GM23248 (cell line): ENCODE results near the gene LAMA3. TPM values are rescaled to one million over a fixed set of nuclear protein-coding genes. Genes with fewer than 3 reads are reported as not detected.

Experiments
- DNase-seq: peaks from one replicate; pipeline ENCODE4 v3.0.0-alpha.2; 2015
- H2AFZ ChIP-seq: fragments of 200-600 bp; sonication (generic); 2 replicates; pipeline ENCODE4 v1.6.1; 2016; ENCODE audit warnings: antibody characterized with exemption
- H3F3A ChIP-seq: fragments of 200-600 bp; sonication (generic); 2 replicates; pipeline ENCODE4 v1.6.1; 2016; ENCODE audit warnings: mild to moderate bottlenecking, antibody characterized with exemption, mixed run types; ENCODE audit not compliant: insufficient read depth
- H3K27ac ChIP-seq: fragments of 200-600 bp; sonication (generic); 2 replicates; pipeline ENCODE4 v1.5.1; 2016; ENCODE audit warnings: mild to moderate bottlenecking
- H3K27me3 ChIP-seq: fragments of 200-600 bp; sonication (generic); replicated peaks from 2 replicates; pipeline ENCODE4 v1.6.1; 2016; ENCODE audit warnings: mild to moderate bottlenecking; ENCODE audit not compliant: insufficient read depth
- H3K36me3 ChIP-seq: fragments of 200-600 bp; sonication (generic); 2 replicates; pipeline ENCODE4 v1.6.1; 2016; ENCODE audit warnings: low read depth, mild to moderate bottlenecking
- H3K4me1 ChIP-seq: fragments of 200-600 bp; sonication (generic); 2 replicates; pipeline ENCODE4 v1.6.1; 2016; ENCODE audit warnings: mild to moderate bottlenecking; ENCODE audit not compliant: insufficient read depth
- H3K4me2 ChIP-seq: fragments of 200-600 bp; sonication (generic); one replicate; pipeline ENCODE4 v1.6.1; 2016; ENCODE audit warnings: mild to moderate bottlenecking; ENCODE audit not compliant: unreplicated experiment
- H3K4me3 ChIP-seq: fragments of 200-600 bp; sonication (generic); 2 replicates; pipeline ENCODE4 v1.5.1; 2016; ENCODE audit warnings: mild to moderate bottlenecking
- H3K79me2 ChIP-seq: fragments of 200-600 bp; sonication (generic); 2 replicates; pipeline ENCODE4 v1.6.1; 2016; ENCODE audit warnings: mild to moderate bottlenecking; ENCODE audit not compliant: insufficient read depth
- H3K9ac ChIP-seq: fragments of 200-600 bp; sonication (generic); 2 replicates; pipeline ENCODE4 v1.6.1; 2016; ENCODE audit warnings: mild to moderate bottlenecking
- H3K9me2 ChIP-seq: fragments of 200-600 bp; sonication (generic); 2 replicates; pipeline ENCODE4 v1.6.1; 2016; ENCODE audit warnings: mixed run types, mild to moderate bottlenecking, moderate library complexity; ENCODE audit not compliant: insufficient read depth
- H3K9me3 ChIP-seq: fragments of 200-600 bp; sonication (generic); one replicate; pipeline ENCODE4 v1.6.1; 2017; ENCODE audit warnings: low read depth
- H4K20me1 ChIP-seq: fragments of 200-600 bp; sonication (generic); 2 replicates; pipeline ENCODE4 v1.6.0; 2016; ENCODE audit not compliant: insufficient read depth
- EZH2 ChIP-seq: fragments of 200-600 bp; sonication (generic); IDR thresholded peaks from 2 replicates; pipeline ENCODE4 v1.6.1; 2018; ENCODE audit warnings: antibody characterized with exemption, mild to moderate bottlenecking; ENCODE audit not compliant: insufficient read depth, poor library complexity, severe bottlenecking
- EZH2phosphoT487 ChIP-seq: fragments of 200-600 bp; sonication (generic); IDR thresholded peaks from 2 replicates; pipeline ENCODE4 v1.6.1; 2018; ENCODE audit warnings: antibody characterized with exemption, moderate library complexity, mild to moderate bottlenecking, low read depth; ENCODE audit not compliant: insufficient read depth
- WGBS, 2 experiments: methylation state at CpG; one replicate each; pipeline ENCODE4 v1.1.6; 2015 to 2017; ENCODE audit warnings: low lambda C conversion rate in 2 of 2, low coverage in 1 of 2; ENCODE audit errors: missing lambda C conversion rate in 2 of 2; 5-methylcytosine and 5-hydroxymethylcytosine counted together
- in situ Hi-C: fragments of 300-500 bp; cut with MboI; formaldehyde crosslinking; loops from 2 replicates; pipeline ENCODE4 v1.15.0; 2020
- polyA plus RNA-seq: library from polyadenylated mRNA; unstranded; fragments of >200 nt; fragmentation: Nextera tagmentation; extraction: Ambion mirVana; gene quantifications from 2 replicates; pipeline ENCODE4 v1.2.1, GENCODE V29; 2016
- total RNA-seq: library from RNA; depleted of rRNA; stranded (reverse); fragments of >200 nt; shearing (Covaris generic); gene quantifications from 2 replicates; pipeline ENCODE4 v1.2.3, GENCODE V29; 2014

The LAMA3 gene
- total and polyA plus RNA-seq, 2 experiments from 2014 or later, result 0.93 to 1.9 TPM

DNA sequence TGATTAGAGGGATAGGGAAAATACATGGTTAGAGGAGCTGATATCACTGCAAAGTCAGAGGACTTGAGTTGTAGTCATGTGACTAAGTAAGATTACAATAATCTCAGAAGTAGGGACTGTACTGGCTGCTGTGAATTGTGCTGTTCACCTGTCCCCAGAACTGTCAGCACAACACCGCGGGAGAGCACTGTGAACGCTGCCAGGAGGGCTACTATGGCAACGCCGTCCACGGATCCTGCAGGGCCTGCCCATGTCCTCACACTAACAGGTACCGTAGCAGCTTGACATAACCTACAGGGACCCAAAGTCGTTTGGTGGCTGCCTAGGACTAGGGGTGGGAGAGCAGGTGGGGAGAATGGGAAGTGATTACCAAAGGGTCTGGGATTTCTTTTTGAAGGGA is 192.5 kb downstream of the LAMA3 start:
- Histone ChIP-seq H3K9me2 (no peaks in the 10 kb centered on the region), H3K36me3 (no peaks in the 10 kb centered on the region), H3K79me2 (no peaks in the 10 kb centered on the region), H3K4me1 (peaks cover 16% of the 10 kb centered on the region), H3K9me3 (no peaks in the 10 kb centered on the region), H3K27ac (no peak overlapping the region), H2AFZ (no peak overlapping the region), H3K4me3 (no peak overlapping the region), H4K20me1 (no peaks in the 10 kb centered on the region), H3K9ac (no peak overlapping the region), H3K4me2 (no peak overlapping the region), H3F3A (no peaks in the 10 kb centered on the region; the same call in 1 of the 2 replicates), H3K27me3 (no peaks in the 10 kb centered on the region)
- 93 to 95% methylated on average over 8 of the region's 8 CpGs for WGBS, 2 experiments
- no peak for TF ChIP-seq EZH2
- no peak for TF ChIP-seq EZH2phosphoT487
- DNase-seq, result no peak
- in situ Hi-C loops, result no loop called here

DNA sequence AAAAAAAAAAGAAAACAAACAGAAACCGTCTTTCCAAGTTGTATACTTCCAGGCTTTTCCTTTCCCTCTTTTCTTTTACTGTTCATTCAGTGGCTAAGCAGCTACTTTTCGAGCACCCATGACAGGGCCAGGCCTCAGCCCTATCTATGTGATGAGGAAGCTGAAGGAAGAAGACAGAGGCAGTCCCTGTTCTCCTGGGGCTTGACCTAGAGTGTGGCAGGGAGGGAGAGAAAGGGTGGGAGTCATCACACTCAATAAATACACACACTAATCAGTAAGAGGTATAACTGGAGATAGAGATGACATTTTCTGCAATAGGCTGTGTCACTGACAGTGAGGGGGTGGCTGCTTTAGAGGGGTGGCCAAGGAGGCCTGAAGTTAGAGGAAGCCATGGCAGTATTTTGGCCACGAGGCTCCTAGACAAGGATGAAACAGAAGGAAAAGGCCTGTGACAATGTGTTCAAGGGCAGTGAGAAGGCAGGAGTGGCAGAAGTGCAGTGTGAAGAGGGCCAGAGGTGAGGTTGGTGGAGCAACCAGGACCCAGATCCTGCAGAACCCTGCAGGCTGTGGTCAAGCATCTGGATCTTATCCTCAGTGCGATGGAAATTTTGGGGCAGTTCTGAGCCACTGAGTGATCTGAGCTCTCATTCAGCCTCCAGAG is 193.5 kb downstream of the LAMA3 start:
- Histone ChIP-seq H3K9ac (no peak overlapping the region), H3F3A (no peaks in the 10 kb centered on the region; the same call in 1 of the 2 replicates), H3K9me3 (no peaks in the 10 kb centered on the region), H3K4me3 (no peak overlapping the region), H3K4me2 (no peak overlapping the region), H3K27me3 (no peaks in the 10 kb centered on the region), H3K79me2 (no peaks in the 10 kb centered on the region), H3K27ac (no peak overlapping the region), H3K36me3 (no peaks in the 10 kb centered on the region), H3K9me2 (no peaks in the 10 kb centered on the region), H2AFZ (no peak overlapping the region), H4K20me1 (no peaks in the 10 kb centered on the region), H3K4me1 (peaks cover 16% of the 10 kb centered on the region)
- TF ChIP-seq EZH2phosphoT487, result no peak
- TF ChIP-seq EZH2, result no peak
- 82 to 85% methylated on average over 4 of the region's 4 CpGs for WGBS, 2 experiments
- no peak for DNase-seq
- in situ Hi-C loops, result no loop called here

DNA sequence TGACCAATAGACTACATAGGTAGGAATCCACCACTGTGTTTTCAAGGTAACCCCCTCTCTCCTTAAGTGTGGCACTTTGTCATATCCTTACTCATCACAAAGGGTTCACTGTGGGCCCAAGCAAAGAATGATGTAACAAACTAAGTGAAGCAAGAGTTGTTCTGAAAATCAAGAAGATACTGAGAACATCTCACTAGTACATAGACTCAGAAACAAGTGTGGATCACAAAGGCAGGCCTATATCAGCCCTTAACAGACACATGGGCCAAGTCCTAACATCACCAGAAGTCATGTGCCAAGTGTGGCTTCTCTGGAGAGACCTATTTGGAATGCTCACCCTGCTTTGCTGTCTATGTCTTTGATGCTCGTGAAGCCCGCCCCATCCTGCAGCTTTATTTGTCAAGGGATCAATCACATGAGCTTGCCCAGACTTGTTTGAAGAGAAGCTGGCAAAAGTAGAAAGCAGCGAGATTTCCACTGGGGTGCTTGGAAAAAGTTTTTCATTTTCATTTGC is 194.1 kb downstream of the LAMA3 start:
- peak; percentile 57 for DNase-seq
- in situ Hi-C loops, result no loop called here
- no peaks in the 10 kb centered on the region for H3K9me2 ChIP-seq
- H3F3A ChIP-seq, result no peaks in the 10 kb centered on the region; the same call in 1 of the 2 replicates
- 56 to 58% methylated on average over 3 of the region's 3 CpGs for WGBS, 2 experiments
- no peak overlapping the region for H3K4me3 ChIP-seq
- no peaks in the 10 kb centered on the region for H3K27me3 ChIP-seq
- TF ChIP-seq EZH2phosphoT487, result no peak
- no peak for TF ChIP-seq EZH2
- peaks cover 16% of the 10 kb centered on the region for H3K4me1 ChIP-seq
- H3K4me2 ChIP-seq, result no peak overlapping the region
- no peak overlapping the region for H3K9ac ChIP-seq
- no peaks in the 10 kb centered on the region for H3K9me3 ChIP-seq
- no peak overlapping the region for H3K27ac ChIP-seq
- no peaks in the 10 kb centered on the region for H4K20me1 ChIP-seq
- no peaks in the 10 kb centered on the region for H3K36me3 ChIP-seq
- H2AFZ ChIP-seq, result peak overlapping the region; percentile 27; the same call in 1 of the 2 replicates
- H3K79me2 ChIP-seq, result no peaks in the 10 kb centered on the region

DNA sequence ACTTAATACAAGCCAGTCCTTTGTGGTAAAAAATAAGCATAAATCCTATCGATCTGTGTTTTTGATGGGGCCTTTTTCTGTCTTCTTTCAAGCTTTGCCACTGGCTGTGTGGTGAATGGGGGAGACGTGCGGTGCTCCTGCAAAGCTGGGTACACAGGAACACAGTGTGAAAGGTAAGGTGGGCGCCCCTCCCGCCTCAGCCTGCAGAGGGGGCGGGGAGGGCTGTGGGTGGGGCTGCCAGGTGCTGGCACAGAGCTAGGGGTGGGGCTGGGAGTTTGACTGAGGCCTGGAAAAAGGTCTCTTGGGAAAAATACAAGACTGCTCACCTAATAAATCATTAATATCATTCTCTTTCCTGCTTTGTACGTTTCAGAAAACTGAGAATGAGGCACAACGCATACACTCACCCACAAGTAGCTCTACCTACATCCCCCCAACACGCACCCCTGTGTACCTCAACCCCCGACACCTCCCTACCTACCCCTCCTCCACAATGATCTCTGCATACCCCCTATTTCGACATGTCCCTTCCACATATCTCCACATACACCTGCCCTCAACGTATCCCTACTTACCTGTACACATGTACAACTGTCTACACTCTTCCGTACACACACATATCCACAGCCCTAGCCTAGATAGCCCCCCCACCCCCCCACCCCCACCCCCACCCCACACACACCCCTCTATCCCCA is 195.6 kb downstream of the LAMA3 start:
- no peak overlapping the region for H3K4me3 ChIP-seq
- H3K9me2 ChIP-seq, result no peaks in the 10 kb centered on the region
- no peaks in the 10 kb centered on the region for H3K79me2 ChIP-seq
- WGBS, 2 experiments, result 36 to 37% methylated on average over 13 of the region's 13 CpGs
- H4K20me1 ChIP-seq, result no peaks in the 10 kb centered on the region
- no peaks in the 10 kb centered on the region for H3K9me3 ChIP-seq
- H3K9ac ChIP-seq, result no peak overlapping the region
- no peak for TF ChIP-seq EZH2
- no peak for TF ChIP-seq EZH2phosphoT487
- H3K27me3 ChIP-seq, result no peaks in the 10 kb centered on the region
- H3K27ac ChIP-seq, result no peak overlapping the region
- no peaks in the 10 kb centered on the region; the same call in 1 of the 2 replicates for H3F3A ChIP-seq
- H3K36me3 ChIP-seq, result no peaks in the 10 kb centered on the region
- no peak overlapping the region for H3K4me2 ChIP-seq
- peak overlapping the region; percentile 67 for H2AFZ ChIP-seq
- peaks cover 16% of the 10 kb centered on the region for H3K4me1 ChIP-seq
- in situ Hi-C loops, result no loop called here
- no peak for DNase-seq
